SU-DHL-6 (cell line): Measurements from ENCODE around the gene TBATA.

ENCODE experiments used
- H2AFZ ChIP-seq: fragments of 200-600 bp; sonication (generic); 2 replicates; pipeline ENCODE4 v1.6.1; 2014; ENCODE audit warnings: low read depth, mild to moderate bottlenecking, moderate library complexity, mixed read lengths, antibody characterized with exemption, low read length; ENCODE audit not compliant: severe bottlenecking
- H3F3A ChIP-seq: fragments of 200-600 bp; shearing (Covaris generic); 2 replicates; pipeline ENCODE4 v1.6.0; 2016; ENCODE audit warnings: antibody characterized with exemption, mild to moderate bottlenecking; ENCODE audit not compliant: insufficient read depth
- H3K27ac ChIP-seq: fragments of 200-600 bp; sonication (generic); 2 replicates; pipeline ENCODE4 v1.5.1; 2016; ENCODE audit warnings: low read depth, mild to moderate bottlenecking, low read length, moderate library complexity, mixed read lengths
- H3K27me3 ChIP-seq: fragments of 200-600 bp; sonication (generic), shearing (Covaris generic); 2 replicates; pipeline ENCODE4 v1.6.0; 2014; ENCODE audit warnings: mild to moderate bottlenecking, low read length
- H3K36me3 ChIP-seq: fragments of 200-600 bp; sonication (generic); 2 replicates; pipeline ENCODE4 v1.6.1; 2014; ENCODE audit warnings: mild to moderate bottlenecking, low read length, mixed read lengths
- H3K4me2 ChIP-seq: fragments of 300-600, 200-600 bp; shearing (Covaris generic), sonication (generic); 2 replicates; pipeline ENCODE4 v1.6.0; 2014; ENCODE audit warnings: low read length, low read depth, mild to moderate bottlenecking; ENCODE audit not compliant: poor library complexity, severe bottlenecking
- H3K4me3 ChIP-seq: fragments of 200-600 bp; sonication (generic); 2 replicates; pipeline ENCODE4 v1.5.1; 2014; ENCODE audit warnings: antibody characterized with exemption, low read length, mild to moderate bottlenecking, mixed read lengths; ENCODE audit not compliant: insufficient read depth, poor library complexity, severe bottlenecking
- H3K79me2 ChIP-seq: fragments of 200-600 bp; sonication (generic); 2 replicates; pipeline ENCODE4 v1.6.1; 2014; ENCODE audit warnings: mild to moderate bottlenecking, low read length, moderate library complexity; ENCODE audit not compliant: insufficient read depth
- H3K9ac ChIP-seq: fragments of 200-600 bp; sonication (generic); 2 replicates; pipeline ENCODE4 v1.7.0; 2014; ENCODE audit warnings: mild to moderate bottlenecking, low read length
- H3K9me2 ChIP-seq: fragments of 200-600 bp; sonication (generic); replicated peaks from 2 replicates; pipeline ENCODE4 v1.6.1; 2014; ENCODE audit warnings: low read length; ENCODE audit not compliant: insufficient read depth
- H3K9me3 ChIP-seq: fragments of 200-600 bp; sonication (generic); 2 replicates; pipeline ENCODE4 v1.6.1; 2014; ENCODE audit warnings: low read length, mixed read lengths; ENCODE audit not compliant: insufficient read depth
- H4K20me1 ChIP-seq: fragments of 200-600 bp; sonication (generic); 2 replicates; pipeline ENCODE4 v1.6.1; 2014; ENCODE audit warnings: low read depth, mild to moderate bottlenecking, antibody characterized with exemption, low read length, moderate library complexity, mixed read lengths
- EZH2phosphoT487 ChIP-seq: fragments of 200-600 bp; sonication (generic), shearing (Covaris generic); conservative IDR thresholded peaks from 2 replicates; pipeline ENCODE4 v1.6.1; 2018; ENCODE audit warnings: mild to moderate bottlenecking, antibody characterized with exemption, low read length, moderate library complexity, mixed read lengths
- TF ChIP-seq, protein P1 (sequence below): fragments of 200-600 bp; sonication (generic); IDR thresholded peaks from one replicate; pipeline ENCODE4 v1.5.1; 2017; ENCODE audit warnings: antibody characterized with exemption, mild to moderate bottlenecking, low read length, moderate library complexity; ENCODE audit not compliant: insufficient read depth, poor library complexity, severe bottlenecking

TBATA gene

DNA sequence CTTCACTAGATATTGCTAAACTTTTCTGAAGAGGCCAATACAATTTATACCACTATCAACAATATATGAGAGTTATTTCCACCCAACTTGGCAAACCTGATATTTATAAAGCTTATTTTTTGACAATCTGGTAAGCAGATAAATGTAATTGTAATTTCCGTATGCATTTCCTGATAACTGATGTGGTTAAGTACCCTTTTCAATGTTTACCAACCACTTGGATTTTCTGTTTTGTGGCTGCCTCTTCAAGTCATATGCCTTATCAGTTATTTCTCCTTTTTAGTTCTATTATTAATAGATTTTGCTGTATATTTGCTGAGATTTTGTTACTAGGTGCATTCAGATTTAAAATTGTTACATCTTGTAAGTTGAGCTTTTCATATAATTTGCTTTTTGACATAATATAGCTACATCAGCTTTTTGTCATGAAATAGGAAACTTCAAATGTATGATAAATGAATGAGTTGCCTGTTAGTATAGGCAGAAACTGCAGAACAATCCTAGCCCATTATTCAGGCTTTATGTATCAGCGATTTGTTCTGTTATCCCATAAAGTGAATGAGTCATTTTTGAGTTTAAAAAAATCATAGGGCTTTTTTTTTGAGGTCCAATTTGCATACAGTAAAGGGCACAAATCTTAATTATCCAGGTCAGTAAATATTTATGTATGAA lies 42.0 kb upstream of the TBATA start:
- Histone ChIP-seq H3K9ac (no peak overlapping the region), H3K27ac (no peak overlapping the region), H4K20me1 (no peaks in the 10 kb centered on the region)

DNA sequence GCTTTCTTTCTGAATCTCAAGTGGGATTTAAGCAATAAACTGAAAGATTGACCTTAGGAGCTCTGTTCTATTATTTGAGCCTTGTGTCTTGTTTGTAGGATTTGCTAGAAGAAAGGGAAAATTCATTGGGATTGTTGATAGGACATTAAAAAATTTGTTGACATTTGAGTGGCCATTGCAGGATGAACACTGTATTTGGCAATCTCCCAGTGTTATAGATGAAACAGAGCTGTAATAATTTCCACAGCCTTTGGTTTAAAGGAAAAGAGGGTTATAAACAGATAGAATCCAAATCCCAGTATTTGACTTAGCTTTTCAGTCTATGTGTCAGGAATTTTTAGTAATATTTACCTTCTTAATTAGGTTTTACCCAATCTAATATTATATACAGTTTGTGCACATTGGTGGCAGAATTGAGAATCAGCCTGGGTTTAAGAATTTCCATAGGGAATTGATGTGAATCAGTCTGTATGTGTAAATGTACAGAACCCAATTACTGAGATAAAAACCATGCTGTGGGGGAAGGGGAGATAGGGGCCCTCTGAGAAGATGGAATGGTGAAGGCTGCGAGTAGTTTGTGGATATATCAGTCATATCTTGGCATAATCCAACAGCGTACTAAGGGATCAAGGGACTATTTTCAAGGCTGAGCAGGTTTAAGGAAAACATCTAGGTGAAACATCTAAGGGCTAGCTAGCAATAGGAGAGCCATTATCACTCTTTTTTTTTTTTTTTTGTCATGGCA lies 37.1 kb upstream of the TBATA start:
- Histone ChIP-seq H3K79me2 (no peaks in the 10 kb centered on the region), H2AFZ (no peak overlapping the region), H3K9me2 (no peaks in the 10 kb centered on the region), H3K9me3 (no peaks in the 10 kb centered on the region), H3K27me3 (no peaks in the 10 kb centered on the region), H3K9ac (no peak overlapping the region), H3K36me3 (no peaks in the 10 kb centered on the region), H3K4me3 (no peak overlapping the region), H3K27ac (no peak overlapping the region), H3F3A (no peaks in the 10 kb centered on the region), H4K20me1 (no peaks in the 10 kb centered on the region), H3K4me2 (no peak overlapping the region)
- TF ChIP-seq EZH2phosphoT487 = no peak
- TF ChIP-seq, protein P1, sequence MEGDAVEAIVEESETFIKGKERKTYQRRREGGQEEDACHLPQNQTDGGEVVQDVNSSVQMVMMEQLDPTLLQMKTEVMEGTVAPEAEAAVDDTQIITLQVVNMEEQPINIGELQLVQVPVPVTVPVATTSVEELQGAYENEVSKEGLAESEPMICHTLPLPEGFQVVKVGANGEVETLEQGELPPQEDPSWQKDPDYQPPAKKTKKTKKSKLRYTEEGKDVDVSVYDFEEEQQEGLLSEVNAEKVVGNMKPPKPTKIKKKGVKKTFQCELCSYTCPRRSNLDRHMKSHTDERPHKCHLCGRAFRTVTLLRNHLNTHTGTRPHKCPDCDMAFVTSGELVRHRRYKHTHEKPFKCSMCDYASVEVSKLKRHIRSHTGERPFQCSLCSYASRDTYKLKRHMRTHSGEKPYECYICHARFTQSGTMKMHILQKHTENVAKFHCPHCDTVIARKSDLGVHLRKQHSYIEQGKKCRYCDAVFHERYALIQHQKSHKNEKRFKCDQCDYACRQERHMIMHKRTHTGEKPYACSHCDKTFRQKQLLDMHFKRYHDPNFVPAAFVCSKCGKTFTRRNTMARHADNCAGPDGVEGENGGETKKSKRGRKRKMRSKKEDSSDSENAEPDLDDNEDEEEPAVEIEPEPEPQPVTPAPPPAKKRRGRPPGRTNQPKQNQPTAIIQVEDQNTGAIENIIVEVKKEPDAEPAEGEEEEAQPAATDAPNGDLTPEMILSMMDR = no peak

More for the DNA sequence above, 42.0 kb upstream of the TBATA start:
- TF ChIP-seq, protein P1 = no peak
- no peak for TF ChIP-seq EZH2phosphoT487
- Histone ChIP-seq H2AFZ (no peak overlapping the region), H3K9me2 (no peaks in the 10 kb centered on the region), H3K79me2 (no peaks in the 10 kb centered on the region), H3K4me3 (no peak overlapping the region), H3K27me3 (no peaks in the 10 kb centered on the region), H3K36me3 (no peaks in the 10 kb centered on the region), H3K9me3 (no peaks in the 10 kb centered on the region), H3K4me2 (no peak overlapping the region), H3F3A (no peaks in the 10 kb centered on the region)

DNA sequence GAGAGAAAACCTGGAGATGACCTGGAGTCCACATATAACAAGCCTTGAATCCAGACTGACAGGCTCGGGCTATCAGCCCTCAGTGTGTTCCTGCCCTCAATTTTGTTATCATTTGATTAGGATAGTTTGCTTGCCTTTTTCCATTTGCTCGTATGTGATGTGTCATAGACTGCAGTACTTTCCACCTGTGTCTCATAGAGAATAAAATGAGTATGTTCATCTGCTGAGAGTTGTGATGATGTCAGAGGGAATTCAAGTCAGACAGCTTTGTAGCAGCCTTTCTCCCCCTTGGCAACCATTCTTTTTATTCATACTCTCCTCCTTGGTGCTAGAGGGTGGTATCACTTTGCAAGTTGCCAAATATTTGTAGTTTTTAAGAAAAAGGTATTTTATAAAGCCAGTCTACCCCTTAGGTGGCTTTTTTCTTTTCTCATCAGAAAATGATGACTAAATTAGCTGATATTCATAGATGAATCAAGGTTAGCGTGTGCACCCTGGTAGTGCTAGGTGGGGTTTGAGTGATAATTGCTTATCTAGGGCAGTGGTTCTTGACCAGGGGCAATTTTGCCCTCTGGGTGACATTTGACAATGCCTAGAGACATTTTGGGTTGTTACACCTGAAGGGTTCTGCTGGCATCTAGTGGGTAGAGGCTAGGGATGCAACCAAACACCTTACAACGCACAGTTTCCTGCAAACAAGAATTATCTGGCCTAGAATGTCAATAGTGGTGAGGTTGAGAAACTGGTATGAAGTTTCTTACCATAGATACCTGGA lies 36.0 kb upstream of the TBATA start:
- Histone ChIP-seq H3K9me3 (no peaks in the 10 kb centered on the region), H3K9me2 (no peaks in the 10 kb centered on the region), H3K27me3 (no peaks in the 10 kb centered on the region), H2AFZ (no peak overlapping the region), H3K79me2 (no peaks in the 10 kb centered on the region; the same call in 1 of the 2 replicates), H3K4me2 (no peak overlapping the region), H3K36me3 (no peaks in the 10 kb centered on the region), H3K4me3 (no peak overlapping the region), H3K27ac (no peak overlapping the region), H4K20me1 (no peaks in the 10 kb centered on the region), H3F3A (0 out of 2 replicates have a peak, but pooled peaks cover 3% of the 10 kb centered on the region), H3K9ac (no peak overlapping the region)
- TF ChIP-seq, protein P1 = no peak
- no peak for TF ChIP-seq EZH2phosphoT487
